Progenitor cell of endocrine pancreas (in vitro differentiated cells): ENCODE measurements around the gene NUDCD3. TPM values are rescaled to one million over a fixed set of nuclear protein-coding genes. Genes with fewer than 3 reads are reported as not detected.

Experiments
- DNase-seq: peaks from one replicate; pipeline ENCODE4 v3.0.0; 2021; ENCODE audit warnings: low spot score; ENCODE audit not compliant: unreplicated experiment
- H3K27ac Mint-ChIP-seq: 2 replicates; pipeline ENCODE4 v1.8.0; 2021; ENCODE audit warnings: mild to moderate bottlenecking, moderate library complexity, mixed read lengths
- H3K27me3 Mint-ChIP-seq: 2 replicates; pipeline ENCODE4 v1.8.0; 2021; ENCODE audit warnings: mixed read lengths
- H3K36me3 Mint-ChIP-seq: 2 replicates; pipeline ENCODE4 v1.8.0; 2022; ENCODE audit warnings: mixed read lengths; ENCODE audit not compliant: insufficient read depth
- H3K4me1 Mint-ChIP-seq: 2 replicates; pipeline ENCODE4 v1.8.0; 2021; ENCODE audit warnings: low read depth, mixed read lengths
- H3K4me3 Mint-ChIP-seq: 2 replicates; pipeline ENCODE4 v1.8.0; 2021; ENCODE audit warnings: low read depth, mild to moderate bottlenecking, moderate library complexity, mixed read lengths
- H3K9me3 Mint-ChIP-seq: 2 replicates; pipeline ENCODE4 v1.8.0; 2021; ENCODE audit warnings: low read depth, mixed read lengths
- CTCF ChIP-seq: fragments of 200-600 bp; sonication (generic); IDR thresholded peaks from one replicate; pipeline ENCODE4 v1.5.0; 2021; ENCODE audit warnings: antibody characterized with exemption, mild to moderate bottlenecking; ENCODE audit not compliant: unreplicated experiment
- total RNA-seq: library from RNA; stranded (reverse); gene quantifications from 2 replicates; pipeline ENCODE4 v1.2.1, GENCODE V29; 2021

The NUDCD3 gene
- total RNA-seq, 1 donor from 2014 or later = 89.0 TPM

- H3K27me3 Mint-ChIP-seq = peaks cover 7% of the 10 kb centered on the region
- no peaks in the 10 kb centered on the region for H3K4me1 Mint-ChIP-seq
- no peak overlapping the region for H3K27ac Mint-ChIP-seq
- no peak for DNase-seq
- TF ChIP-seq CTCF = no peak
- no peaks in the 10 kb centered on the region for H3K9me3 Mint-ChIP-seq
- H3K36me3 Mint-ChIP-seq = no peaks in the 10 kb centered on the region
- no peak overlapping the region for H3K4me3 Mint-ChIP-seq
These were observed 112.6 kb downstream of the NUDCD3 start for GRCh38 chr7:44377681-44378421.

- no peaks in the 10 kb centered on the region for H3K4me1 Mint-ChIP-seq
- no peaks in the 10 kb centered on the region for H3K9me3 Mint-ChIP-seq
- no peak overlapping the region for H3K27ac Mint-ChIP-seq
- H3K36me3 Mint-ChIP-seq = no peaks in the 10 kb centered on the region
- no peak for TF ChIP-seq CTCF
- no peak for DNase-seq
- no peak overlapping the region for H3K4me3 Mint-ChIP-seq
- H3K27me3 Mint-ChIP-seq = peaks cover 12% of the 10 kb centered on the region
These were observed 113.4 kb downstream of the NUDCD3 start for GRCh38 chr7:44377134-44377463.

GRCh38 chr7:44376429-44377133, 113.9 kb downstream of the NUDCD3 start:
- no peaks in the 10 kb centered on the region for H3K4me1 Mint-ChIP-seq
- no peak overlapping the region for H3K27ac Mint-ChIP-seq
- TF ChIP-seq CTCF = no peak
- DNase-seq = no peak
- no peak overlapping the region for H3K4me3 Mint-ChIP-seq
- H3K36me3 Mint-ChIP-seq = no peaks in the 10 kb centered on the region
- no peaks in the 10 kb centered on the region for H3K9me3 Mint-ChIP-seq
- peaks cover 13% of the 10 kb centered on the region for H3K27me3 Mint-ChIP-seq

- DNase-seq = no peak
- no peak for TF ChIP-seq CTCF
- Mint-ChIP-seq H3K36me3 (no peaks in the 10 kb centered on the region), H3K4me1 (no peaks in the 10 kb centered on the region), H3K27ac (no peak overlapping the region), H3K4me3 (no peak overlapping the region), H3K9me3 (no peaks in the 10 kb centered on the region), H3K27me3 (peaks cover 19% of the 10 kb centered on the region)
These were observed 114.5 kb downstream of the NUDCD3 start for GRCh38 chr7:44375926-44376342.

- Mint-ChIP-seq H3K4me1 (no peaks in the 10 kb centered on the region), H3K4me3 (no peak overlapping the region), H3K9me3 (no peaks in the 10 kb centered on the region), H3K27ac (no peak overlapping the region), H3K36me3 (no peaks in the 10 kb centered on the region), H3K27me3 (peaks cover 26% of the 10 kb centered on the region)
- DNase-seq = no peak
- peak; percentile 50 for TF ChIP-seq CTCF
These were observed 115.2 kb downstream of the NUDCD3 start for GRCh38 chr7:44375236-44375699.
